Stomach (tissue), 9 donors: ENCODE measurements around the gene MACROD1. TPM values are rescaled to one million over a fixed set of nuclear protein-coding genes. Genes with fewer than 3 reads are reported as not detected.

Source experiments
- DNase-seq, 2 donors: peaks; one replicate each; pipeline versions ENCODE4 v3.0.0 to v3.0.0-alpha.2; 2013 to 2019
- H3K27ac ChIP-seq, 5 donors: fragments of 200-600 bp in 4 of 5; sonication (generic) in 4 of 5; one replicate each; pipeline ENCODE4 v1.5.1; 2013 to 2019; ENCODE audit warnings: mild to moderate bottlenecking in 1 of 5, moderate library complexity in 1 of 5
- H3K27me3 ChIP-seq, 3 donors: fragments of 200-600 bp; sonication (generic); one replicate each; pipeline ENCODE4 v1.5.1; 2017 to 2019; ENCODE audit warnings: mixed run types in 1 of 3
- H3K36me3 ChIP-seq, 4 donors: fragments of 200-600 bp; sonication (generic); 1 replicate in 3 of 4; 2 replicates in 1 of 4; pipeline ENCODE4 v1.5.1; 2016 to 2019
- H3K4me1 ChIP-seq, 4 donors: fragments of 200-600 bp; sonication (generic); one replicate each; pipeline ENCODE4 v1.5.1; 2016 to 2019
- H3K4me3 ChIP-seq, 4 donors: fragments of 200-600 bp; sonication (generic) in 3 of 4; one replicate each; pipeline ENCODE4 v1.5.1; 2016 to 2019; ENCODE audit warnings: mild to moderate bottlenecking in 1 of 4
- H3K9me3 ChIP-seq, 4 donors: fragments of 200-600 bp; sonication (generic); one replicate each; pipeline ENCODE4 v1.5.1; 2016 to 2019
- EP300 ChIP-seq: sonication (generic); formaldehyde crosslinking; IDR thresholded peaks from one replicate; pipeline ENCODE4 v1.6.1; 2017; ENCODE audit warnings: antibody characterized with exemption
- POLR2A ChIP-seq, 4 donors: fragments of 450-650 bp; IDR thresholded peaks; one replicate each; pipeline ENCODE4 v1.6.1; 2016; ENCODE audit warnings: antibody characterized with exemption in 4 of 4, control low read depth in 2 of 4, mild to moderate bottlenecking in 1 of 4, moderate library complexity in 1 of 4
- POLR2AphosphoS5 ChIP-seq, 3 donors: sonication (generic); formaldehyde crosslinking; IDR thresholded peaks; one replicate each; pipeline ENCODE4 v1.6.1; 2016; ENCODE audit warnings: antibody characterized with exemption in 3 of 3
- WGBS, 5 donors: extraction: QIAGEN DNeasy Blood & Tissue Kit in 3 of 5; methylation state at CpG; one replicate each; pipeline versions ENCODE4 v1.1.5 to v1.1.7; 2013 to 2018; 5-methylcytosine and 5-hydroxymethylcytosine counted together
- intact Hi-C: fragments of 100-400 bp; cut with DNase I; formaldehyde crosslinking; loops from one replicate; pipeline ENCODE4 v1.15.1; 2023; ENCODE audit warnings: low total_unique reads
- polyA plus RNA-seq, 3 donors: library from polyadenylated mRNA; stranded (reverse); fragments of 200-250 nt; gene quantifications; one replicate each; pipeline ENCODE4 v1.2.3, GENCODE V29; 2013
- total RNA-seq, 5 donors: library from RNA; depleted of rRNA; stranded (reverse); fragments of >200 nt; gene quantifications; one replicate each; pipeline versions ENCODE4 v1.1.0 to v1.2.3, GENCODE V29; 2014 to 2016
- TF ChIP-seq, protein P1 (sequence below), 7 experiments: fragments of 450-650 bp in 4 of 7; fragments of 200-600 bp in 3 of 7; sonication (generic) in 3 of 7; IDR thresholded peaks; one replicate each; pipeline ENCODE4 v1.5.1; 2016 to 2019; ENCODE audit warnings: antibody characterized with exemption in 7 of 7, control low read depth in 2 of 7, mild to moderate bottlenecking in 1 of 7
- donor health status: healthy with polysubstance abuse.
- donor health status: Bipolar disorder and iron deficiency.
- donor health status: healthy.

The MACROD1 gene
- total and polyA plus RNA-seq, 8 donors = 18.0 to 283 (median 47.4) TPM

DNA sequence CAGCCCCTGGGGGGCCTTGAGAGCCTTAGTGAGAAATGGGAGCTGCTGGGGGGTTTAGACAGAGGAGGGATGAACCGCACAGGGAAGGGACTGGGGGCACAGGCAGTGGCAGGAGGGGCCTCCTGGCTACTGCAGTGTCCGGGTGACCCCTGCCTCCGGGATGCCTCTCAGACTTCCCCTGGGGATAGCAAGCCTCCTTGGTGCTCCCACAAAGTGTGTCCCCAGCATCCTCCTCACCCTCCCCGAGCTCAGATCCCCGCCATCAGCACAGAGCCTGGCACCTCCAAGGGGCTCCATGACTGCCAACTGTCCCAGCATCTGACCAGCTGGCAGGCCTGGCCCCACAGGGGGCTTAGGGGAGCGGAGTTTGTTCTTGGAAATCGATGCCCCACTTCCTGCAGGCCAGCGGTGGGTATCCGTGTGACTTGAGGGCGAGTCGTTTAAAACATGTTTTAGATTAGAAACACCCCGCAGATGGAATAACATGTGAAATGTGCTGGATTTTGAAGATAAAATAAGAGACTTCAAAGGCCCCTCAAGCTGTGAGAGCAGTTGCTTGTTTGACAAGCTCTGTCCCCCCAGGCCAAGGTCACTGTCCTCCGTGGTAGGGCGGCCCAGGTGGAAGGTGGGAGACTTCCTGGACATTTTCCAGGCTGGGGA is 143.7 kb downstream of the MACROD1 start:
- intact Hi-C loops = no loop called here
- Histone ChIP-seq H3K27ac (no peak overlapping the region), H3K4me1 (peaks cover 18 to 23% (median 21%) of the 10 kb centered on the region in 4 donors), H3K27me3 (no peaks in the 10 kb centered on the region), H3K9me3 (no peaks in the 10 kb centered on the region), H3K4me3 (no peak overlapping the region), H3K36me3 (no peaks in the 10 kb centered on the region)
- no peak for TF ChIP-seq POLR2AphosphoS5 (IDR thresholded peaks at IDR 0.05)
- TF ChIP-seq EP300 = no peak
- TF ChIP-seq, protein P1, sequence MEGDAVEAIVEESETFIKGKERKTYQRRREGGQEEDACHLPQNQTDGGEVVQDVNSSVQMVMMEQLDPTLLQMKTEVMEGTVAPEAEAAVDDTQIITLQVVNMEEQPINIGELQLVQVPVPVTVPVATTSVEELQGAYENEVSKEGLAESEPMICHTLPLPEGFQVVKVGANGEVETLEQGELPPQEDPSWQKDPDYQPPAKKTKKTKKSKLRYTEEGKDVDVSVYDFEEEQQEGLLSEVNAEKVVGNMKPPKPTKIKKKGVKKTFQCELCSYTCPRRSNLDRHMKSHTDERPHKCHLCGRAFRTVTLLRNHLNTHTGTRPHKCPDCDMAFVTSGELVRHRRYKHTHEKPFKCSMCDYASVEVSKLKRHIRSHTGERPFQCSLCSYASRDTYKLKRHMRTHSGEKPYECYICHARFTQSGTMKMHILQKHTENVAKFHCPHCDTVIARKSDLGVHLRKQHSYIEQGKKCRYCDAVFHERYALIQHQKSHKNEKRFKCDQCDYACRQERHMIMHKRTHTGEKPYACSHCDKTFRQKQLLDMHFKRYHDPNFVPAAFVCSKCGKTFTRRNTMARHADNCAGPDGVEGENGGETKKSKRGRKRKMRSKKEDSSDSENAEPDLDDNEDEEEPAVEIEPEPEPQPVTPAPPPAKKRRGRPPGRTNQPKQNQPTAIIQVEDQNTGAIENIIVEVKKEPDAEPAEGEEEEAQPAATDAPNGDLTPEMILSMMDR (IDR thresholded peaks at IDR 0.05) = no peak
- no peak for TF ChIP-seq POLR2A (IDR thresholded peaks at IDR 0.05)
- 79 to 85% (median 82%) methylated on average over 13 to 14 of the region's 14 CpGs for WGBS, 5 donors
- no peak for DNase-seq

DNA sequence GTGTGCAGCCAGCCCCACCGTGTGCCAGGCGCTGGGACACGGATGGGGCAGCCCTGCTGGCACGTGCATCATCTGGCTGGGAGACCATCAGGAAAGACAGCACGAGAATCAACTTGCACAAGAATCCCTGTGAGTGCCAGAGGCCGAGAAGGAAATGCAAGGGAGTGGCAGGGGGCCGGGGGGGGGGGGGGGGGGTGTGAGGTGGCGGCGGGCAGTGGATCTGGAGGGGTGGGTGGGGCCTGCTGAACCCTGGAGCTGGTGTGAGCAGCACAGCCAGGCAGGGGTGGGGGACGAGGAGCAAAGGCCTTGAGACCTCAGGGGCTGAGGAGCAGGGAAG is 144.2 kb downstream of the MACROD1 start:
- intact Hi-C loops = no loop called here
- H3K9me3 ChIP-seq = no peaks in the 10 kb centered on the region
- TF ChIP-seq EP300 (no peak), POLR2AphosphoS5 (IDR thresholded peaks at IDR 0.05) (no peak), POLR2A (IDR thresholded peaks at IDR 0.05) (no peak)
- TF ChIP-seq, protein P1 (IDR thresholded peaks at IDR 0.05) = no peak

DNA sequence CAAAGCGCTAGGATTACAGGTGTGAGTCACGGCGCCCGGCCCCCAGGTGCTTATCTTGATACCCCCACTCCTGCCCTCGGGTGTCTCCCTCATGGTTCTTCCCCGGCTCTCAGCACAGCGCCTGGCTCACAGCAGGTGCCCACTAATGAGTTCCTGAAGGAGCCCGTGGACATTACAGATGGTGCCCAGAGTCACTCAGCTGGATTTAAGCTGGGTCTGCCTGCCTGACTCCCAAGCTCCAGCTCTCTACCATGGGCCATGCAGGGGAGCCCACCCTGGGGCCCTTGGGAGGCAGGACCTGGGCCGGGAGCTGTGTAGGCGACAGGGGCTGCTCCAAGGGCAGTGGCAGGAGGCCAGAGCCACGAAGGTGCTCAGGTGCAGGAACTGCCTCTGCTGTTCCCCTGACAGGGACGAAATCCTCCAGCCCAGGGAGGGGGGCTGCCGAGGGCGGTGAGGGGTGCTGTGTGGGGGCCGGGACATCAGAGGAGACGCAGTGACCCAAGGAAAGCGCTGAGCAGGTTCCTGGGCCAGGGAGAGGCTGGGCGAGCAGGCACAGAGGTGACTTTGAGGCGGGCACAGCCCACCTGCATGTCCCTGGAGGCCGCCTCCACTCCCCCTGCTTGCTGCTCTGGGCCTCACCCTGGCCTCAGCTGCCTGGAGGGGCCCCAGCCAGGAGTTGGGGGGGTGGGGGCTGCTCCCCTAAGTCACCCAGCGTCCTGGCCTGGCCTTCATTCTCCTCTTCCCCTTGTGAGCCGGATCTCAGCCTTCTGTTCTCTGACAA is 144.7 kb downstream of the MACROD1 start:
- Histone ChIP-seq H3K4me1 (peaks cover 18 to 23% (median 21%) of the 10 kb centered on the region in 4 donors), H3K27me3 (no peaks in the 10 kb centered on the region), H3K4me3 (no peak overlapping the region), H3K27ac (peak overlapping the region in 1 of 5 donors; percentile 24), H3K36me3 (no peaks in the 10 kb centered on the region), H3K9me3 (no peaks in the 10 kb centered on the region)
- intact Hi-C loops = no loop called here
- peak; percentile 40 to 67 for DNase-seq
- TF ChIP-seq, protein P1 (IDR thresholded peaks at IDR 0.05) = no peak
- TF ChIP-seq POLR2A (IDR thresholded peaks at IDR 0.05) = no peak
- TF ChIP-seq EP300 = no peak
- no peak for TF ChIP-seq POLR2AphosphoS5 (IDR thresholded peaks at IDR 0.05)
- 61 to 77% (median 72%) methylated on average over 11 to 22 of the region's 22 CpGs for WGBS, 5 donors

More for the DNA sequence above, 144.2 kb downstream of the MACROD1 start:
- DNase-seq = peak in 1 of 2 donors; percentile 64
- H3K4me1 ChIP-seq = peaks cover 18 to 23% (median 21%) of the 10 kb centered on the region in 4 donors
- no peaks in the 10 kb centered on the region for H3K36me3 ChIP-seq
- no peak overlapping the region for H3K4me3 ChIP-seq
- H3K27ac ChIP-seq = no peak overlapping the region
- no peaks in the 10 kb centered on the region for H3K27me3 ChIP-seq
- 31 to 44% (median 40%) methylated on average over 7 to 10 of the region's 10 CpGs for WGBS, 5 donors

DNA sequence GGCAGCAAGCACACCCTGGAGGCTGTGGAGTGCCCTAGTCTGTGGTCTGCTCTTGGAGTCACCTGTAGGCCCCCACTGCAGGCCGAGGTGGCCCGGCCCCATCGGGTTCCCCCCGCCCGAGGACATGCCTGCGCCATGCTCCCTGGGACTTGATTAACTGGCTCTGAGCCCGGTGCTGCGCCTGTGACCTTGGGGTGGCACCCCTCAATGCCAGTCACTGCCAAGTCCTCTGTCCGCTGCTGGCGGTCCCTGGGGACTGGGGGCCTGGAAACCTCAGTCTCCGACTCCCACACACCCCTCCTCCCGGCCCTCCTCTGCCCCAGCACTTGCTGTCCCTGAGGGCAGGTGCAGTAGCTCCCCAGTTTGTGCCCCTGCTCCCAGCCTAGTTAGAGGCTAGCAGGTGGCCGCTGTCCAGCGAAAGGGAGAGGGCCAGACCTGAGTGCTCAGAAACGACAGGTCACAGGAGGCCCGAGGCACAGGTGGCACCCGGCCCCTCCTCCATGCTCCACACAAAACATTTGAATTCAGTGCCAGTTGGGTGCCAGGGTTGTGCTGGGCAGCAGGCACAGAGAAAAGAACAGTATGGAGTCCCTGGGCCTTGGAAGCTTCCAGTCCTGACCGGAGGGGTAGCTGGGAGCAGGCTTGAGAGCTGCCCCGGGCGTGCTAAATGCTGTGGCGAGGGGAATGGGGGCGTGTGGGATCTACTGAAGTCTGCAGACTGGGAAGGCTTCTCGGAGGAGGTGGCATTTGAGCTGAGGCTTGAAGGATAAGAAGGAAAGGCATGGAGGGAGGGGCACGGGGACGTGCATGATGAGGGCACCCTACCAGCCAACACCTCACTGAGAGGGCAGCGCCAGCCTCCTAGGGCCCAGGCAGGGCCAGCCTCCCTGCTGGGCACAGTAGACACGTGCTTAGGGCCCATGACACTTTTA is 146.5 kb downstream of the MACROD1 start:
- intact Hi-C loops = no loop called here
- Histone ChIP-seq H3K27ac (peak overlapping the region in 2 of 5 donors; percentile 5 to 14), H3K9me3 (no peaks in the 10 kb centered on the region), H3K4me3 (no peak overlapping the region), H3K36me3 (no peaks in the 10 kb centered on the region), H3K27me3 (no peaks in the 10 kb centered on the region), H3K4me1 (peaks cover 18 to 23% (median 21%) of the 10 kb centered on the region in 4 donors)
- peak; percentile 63 to 72 for DNase-seq
- TF ChIP-seq POLR2AphosphoS5 (IDR thresholded peaks at IDR 0.05) (no peak), POLR2A (IDR thresholded peaks at IDR 0.05) (no peak), EP300 (no peak)
- TF ChIP-seq, protein P1 (IDR thresholded peaks at IDR 0.05) = no peak
- 51 to 63% (median 59%) methylated on average over 23 to 27 of the region's 27 CpGs for WGBS, 5 donors
